H1 (cell line): ENCODE measurements around the gene RIMBP2. TPM values are rescaled to one million over a fixed set of nuclear protein-coding genes. Genes with fewer than 3 reads are reported as not detected.

Experiments used
- CTCF ChIA-PET: fragments of 300-600 bp; sonication (Branson Sonifier 250); formaldehyde crosslinking; loops from one replicate; lab custom pipeline; 2021; ENCODE audit not compliant: partially characterized antibody; lab: Charles Lee
- POLR2A ChIA-PET: fragments of 300-600 bp; sonication (Branson Sonifier 250); formaldehyde crosslinking; loops from one replicate; lab custom pipeline; 2021; ENCODE audit warnings: inconsistent platforms; ENCODE audit not compliant: partially characterized antibody; lab: Charles Lee
- DNase-seq, 2 experiments: peaks; one replicate each; pipeline versions ENCODE4 v3.0.0 to v3.0.0-alpha.2; 2010 to 2022; ENCODE audit warnings: low spot score in 2 of 2, low read depth in 1 of 2, mixed read lengths in 1 of 2
- FAIRE-seq: peaks from 2 replicates; lab custom pipeline; 2011; peaks lifted over from hg19 to GRCh38; lab: Jason Lieb, UNC
- H2AFZ ChIP-seq: 2 replicates; pipeline ENCODE4 v1.8.1; 2012; ENCODE audit warnings: low read length, inconsistent platforms
- H2AK5ac ChIP-seq: 2 replicates; pipeline ENCODE4 v1.6.1; 2013; ENCODE audit warnings: low read depth, low read length
- H2BK120ac ChIP-seq: replicated peaks from 2 replicates; pipeline ENCODE3; 2013; ENCODE audit warnings: low read depth, low read length, inconsistent platforms
- H2BK12ac ChIP-seq: 2 replicates; pipeline ENCODE4 v1.6.1; 2013; ENCODE audit warnings: low read depth, low read length
- H2BK15ac ChIP-seq: 2 replicates; pipeline ENCODE4 v1.6.1; 2013; ENCODE audit warnings: low read length
- H2BK20ac ChIP-seq: 2 replicates; pipeline ENCODE4 v1.6.1; 2013; ENCODE audit warnings: low read length
- H2BK5ac ChIP-seq: 2 replicates; pipeline ENCODE4 v1.6.1; 2013; ENCODE audit warnings: low read depth, low read length
- H3K14ac ChIP-seq: 2 replicates; pipeline ENCODE4 v1.6.1; 2013; ENCODE audit warnings: inconsistent platforms; ENCODE audit not compliant: insufficient read length
- H3K18ac ChIP-seq: 2 replicates; pipeline ENCODE4 v1.6.1; 2013; ENCODE audit warnings: low read length; ENCODE audit errors: extremely low read depth
- H3K23ac ChIP-seq: 2 replicates; pipeline ENCODE4 v1.6.1; 2013; ENCODE audit warnings: inconsistent platforms; ENCODE audit not compliant: insufficient read length
- H3K23me2 ChIP-seq: 2 replicates; pipeline ENCODE4 v1.6.1; 2013; ENCODE audit warnings: low read depth, low read length
- H3K27ac ChIP-seq: 2 replicates; pipeline ENCODE4 v1.6.1; 2011; ENCODE audit warnings: low read depth, low read length, inconsistent platforms
- H3K27me3 ChIP-seq, 4 experiments: replicated peaks in 1 of 4; 1 replicate in 1 of 4; 2 replicates in 3 of 4; pipeline versions ENCODE4 v1.6.1 to v1.8.1; 2011 to 2013; ENCODE audit warnings: low read length in 3 of 4, mild to moderate bottlenecking in 3 of 4, inconsistent platforms in 2 of 4, mixed read lengths in 2 of 4, moderate library complexity in 1 of 4; ENCODE audit not compliant: control insufficient read depth in 3 of 4, insufficient read depth in 3 of 4; ENCODE audit errors: extremely low read depth in 1 of 4
- H3K36me3 ChIP-seq, 4 experiments: 2 replicates each; pipeline versions ENCODE4 v1.6.1 to v1.8.1; 2011 to 2013; ENCODE audit warnings: mild to moderate bottlenecking in 4 of 4, low read length in 3 of 4, moderate library complexity in 2 of 4, control low read depth in 1 of 4, inconsistent platforms in 1 of 4; ENCODE audit not compliant: insufficient read depth in 4 of 4, control insufficient read depth in 2 of 4
- H3K4ac ChIP-seq: replicated peaks from 2 replicates; pipeline ENCODE3; 2013; ENCODE audit warnings: low read length, low read depth, mixed read lengths, inconsistent platforms; ENCODE audit not compliant: insufficient read length
- H3K4me1 ChIP-seq, 4 experiments: replicated peaks in 1 of 4; 1 replicate in 1 of 4; 2 replicates in 3 of 4; pipeline versions ENCODE4 v1.6.1 to v1.8.1; 2011 to 2013; ENCODE audit warnings: low read length in 3 of 4, inconsistent platforms in 2 of 4, mixed read lengths in 1 of 4; ENCODE audit not compliant: insufficient read depth in 4 of 4, control insufficient read depth in 3 of 4
- H3K4me2 ChIP-seq, 2 experiments: 2 replicates each; pipeline versions ENCODE4 v1.6.1 to v1.8.1; 2011 to 2013; ENCODE audit warnings: low read depth in 2 of 2, low read length in 2 of 2, control low read depth in 1 of 2, inconsistent platforms in 1 of 2, mild to moderate bottlenecking in 1 of 2; ENCODE audit not compliant: insufficient read depth in 1 of 2
- H3K4me3 ChIP-seq, 4 experiments: fragments of 200-600, 300-600 bp in 1 of 4; sonication (generic), shearing (Covaris generic), sonication (Bioruptor Twin) in 1 of 4; 2 replicates each; pipeline versions ENCODE4 v1.5.1 to v1.8.1; 2011 to 2016; ENCODE audit warnings: low read length in 4 of 4, low read depth in 3 of 4, control low read depth in 2 of 4, inconsistent platforms in 2 of 4, mild to moderate bottlenecking in 2 of 4, mixed read lengths in 1 of 4, moderate library complexity in 1 of 4; ENCODE audit not compliant: insufficient read depth in 2 of 4; ENCODE audit errors: extremely low read depth in 1 of 4
- H3K56ac ChIP-seq: replicated peaks from 2 replicates; pipeline ENCODE3; 2013; ENCODE audit warnings: low read depth, mild to moderate bottlenecking, mixed read lengths, low read length, inconsistent platforms; ENCODE audit not compliant: insufficient read length
- H3K79me1 ChIP-seq: 2 replicates; pipeline ENCODE4 v1.6.1; 2013; ENCODE audit warnings: low read depth, low read length, control low read depth
- H3K79me2 ChIP-seq, 2 experiments: 2 replicates each; pipeline versions ENCODE4 v1.6.1 to v1.8.1; 2012 to 2013; ENCODE audit warnings: low read length in 2 of 2, mild to moderate bottlenecking in 2 of 2, inconsistent platforms in 1 of 2; ENCODE audit not compliant: insufficient read depth in 2 of 2, control insufficient read depth in 1 of 2
- H3K9ac ChIP-seq, 4 experiments: replicated peaks in 1 of 4; 1 replicate in 1 of 4; 2 replicates in 3 of 4; pipeline versions ENCODE4 v1.6.1 to v1.8.1; 2011 to 2013; ENCODE audit warnings: low read depth in 3 of 4, low read length in 3 of 4, control low read depth in 2 of 4, mild to moderate bottlenecking in 2 of 4, moderate library complexity in 2 of 4, inconsistent platforms in 1 of 4; ENCODE audit errors: extremely low read depth in 1 of 4
- H3K9me3 ChIP-seq, 2 experiments: 2 replicates each; pipeline versions ENCODE4 v1.6.1 to v1.8.1; 2012 to 2013; ENCODE audit warnings: mild to moderate bottlenecking in 2 of 2, moderate library complexity in 2 of 2, control low read depth in 1 of 2, inconsistent platforms in 1 of 2, low read depth in 1 of 2, low read length in 1 of 2, mixed read lengths in 1 of 2; ENCODE audit not compliant: insufficient read depth in 2 of 2
- H4K20me1 ChIP-seq, 2 experiments: replicated peaks in 1 of 2; 2 replicates each; pipeline versions ENCODE3 to v1.8.1; 2011 to 2013; ENCODE audit warnings: inconsistent platforms in 2 of 2, low read length in 2 of 2, mild to moderate bottlenecking in 1 of 2; ENCODE audit not compliant: insufficient read depth in 2 of 2, control insufficient read depth in 1 of 2
- H4K5ac ChIP-seq: 2 replicates; pipeline ENCODE4 v1.6.1; 2013; ENCODE audit warnings: low read length, low read depth, mixed read lengths, inconsistent platforms; ENCODE audit not compliant: insufficient read length
- H4K8ac ChIP-seq: 2 replicates; pipeline ENCODE4 v1.8.0; 2013; ENCODE audit warnings: mild to moderate bottlenecking, moderate library complexity, low read length, inconsistent platforms; ENCODE audit not compliant: insufficient read depth; ENCODE audit errors: extremely low read depth
- H4K91ac ChIP-seq: replicated peaks from 2 replicates; pipeline ENCODE3; 2013; ENCODE audit warnings: low read length, mixed read lengths, inconsistent platforms; ENCODE audit not compliant: insufficient read length
- SAP30 ChIP-seq: fragments of 300-600 bp; sonication (generic); IDR thresholded peaks from 2 replicates; pipeline ENCODE4 v1.7.1; 2012; ENCODE audit warnings: low read length, moderate library complexity, mild to moderate bottlenecking, inconsistent platforms; ENCODE audit not compliant: insufficient read depth, insufficient replicate concordance
- WGBS, 2 experiments: shearing (Covaris generic) in 1 of 2; methylation state at CpG; one replicate each; pipeline versions ENCODE4 v1.1.6 to v1.1.7; 2013 to 2015; ENCODE audit warnings: low lambda C conversion rate in 2 of 2, mixed read lengths in 2 of 2, inconsistent platforms in 1 of 2, low coverage in 1 of 2, missing lambda C conversion rate in 1 of 2; ENCODE audit not compliant: insufficient replicate concordance in 2 of 2, insufficient coverage in 1 of 2, insufficient read length in 1 of 2; ENCODE audit errors: extremely low coverage in 1 of 2, missing lambda C conversion rate in 1 of 2; 5-methylcytosine and 5-hydroxymethylcytosine counted together
- polyA plus RNA-seq, 7 experiments: library from polyadenylated mRNA; depleted of rRNA in 3 of 7; stranded (reverse) in 5 of 7; unstranded in 2 of 7; fragments of >200 nt in 5 of 7; fragments of 200-250 nt in 2 of 7; gene quantifications; 1 replicate in 5 of 7; 2 replicates in 1 of 7; 4 replicates in 1 of 7; pipeline versions ENCODE4 v1.2.1 to v1.2.3, GENCODE V29; 2011 to 2013; ENCODE audit warnings: missing spikeins in 2 of 7, mixed read lengths in 2 of 7
- total RNA-seq: library from RNA; stranded (reverse); fragmentation: NEBNext Ultra II Directional; extraction: Animal tissue kit (Norgen Biotek cat#: 25700); gene quantifications from 2 replicates; pipeline ENCODE4 v1.2.1, GENCODE V29; 2021

RIMBP2 gene
- total and polyA plus RNA-seq, 2 of the 8 experiments (the other 6 are each of a cell fraction or from before 2014, with no cell fraction given): 0.18 to 0.65 TPM

GRCh38 chr12:130491421-130492357 lies 224.4 kb downstream of the RIMBP2 start:
- Histone ChIP-seq H3K18ac (no peak overlapping the region), H3K9me3 (peaks cover 0 to 4% of the 10 kb centered on the region in 2 experiments; a peak in 1 of 4 replicates), H2BK120ac (no peak overlapping the region), H3K4me1 (no peaks in the 10 kb centered on the region), H4K20me1 (no peaks in the 10 kb centered on the region), H3K4me2 (no peak overlapping the region), H4K8ac (no peak overlapping the region), H2AFZ (no peak overlapping the region), H3K79me1 (no peaks in the 10 kb centered on the region), H2BK15ac (no peak overlapping the region), H3K23ac (no peak overlapping the region), H3K4ac (no peak overlapping the region), H3K79me2 (no peaks in the 10 kb centered on the region), H4K91ac (no peak overlapping the region), H3K9ac (no peak overlapping the region)
- POLR2A ChIA-PET: no interaction called here
- DNase-seq: no peak
- CTCF ChIA-PET: interaction anchor here (0.7 to 1.8 kb wide), 6 partner anchors 10 to 334 kb away, joined by 3 to 6 read pairs (median 4); no protein-coding TSS in a partner anchor
- TF ChIP-seq SAP30: no peak
- TF ChIP-seq, all 59 proteins: peak for 0
- no peak overlapping the region for H3K56ac ChIP-seq
- H3K27me3 ChIP-seq: no peaks in the 10 kb centered on the region
- no peaks in the 10 kb centered on the region for H3K36me3 ChIP-seq
- H3K23me2 ChIP-seq: no peaks in the 10 kb centered on the region
- WGBS, 2 experiments: 89% methylated on average over 32 of the region's 32 CpGs; no CpG with 5 or more reads in 1 of the 2 experiments
- H2BK20ac ChIP-seq: no peak overlapping the region
- H2BK12ac ChIP-seq: 0 out of 2 replicates have a peak overlapping the region, but pooled peaks have one; percentile 39
- no peak overlapping the region for H3K14ac ChIP-seq
- H3K27ac ChIP-seq: no peak overlapping the region
- no peak overlapping the region for H2AK5ac ChIP-seq
- FAIRE-seq: no peak
- H4K5ac ChIP-seq: no peak overlapping the region
- no peak overlapping the region for H3K4me3 ChIP-seq
- H2BK5ac ChIP-seq: no peak overlapping the region
